SK-N-SH treated with all-trans-retinoic acid at 6 μM for 48 hours (cell line): ENCODE data around the gene SLC35E4.

Experiments
- ATAC-seq: fragments of 200-7000 bp; cut with Tn5 transposase; 3 replicates; pipeline ENCODE4 v1.9.1; 2020; ENCODE audit warnings: mild to moderate bottlenecking, moderate library complexity
- ARNTL ChIP-seq: fragments of 450-650 bp; formaldehyde crosslinking; IDR thresholded peaks from 2 replicates; pipeline ENCODE4 v1.5.0; 2020; ENCODE audit warnings: low read depth, mild to moderate bottlenecking, moderate library complexity, borderline replicate concordance
- BACH2 ChIP-seq: fragments of 250-450 bp; sonication (Bioruptor Pico); IDR thresholded peaks from 2 replicates; pipeline ENCODE4 v1.9.0; 2021; ENCODE audit warnings: mild to moderate bottlenecking, borderline replicate concordance
- CSDC2 ChIP-seq: fragments of 250-450 bp; sonication (Bioruptor Pico); IDR thresholded peaks from 2 replicates; pipeline ENCODE4 v1.5.0; 2020; ENCODE audit warnings: mild to moderate bottlenecking, moderate library complexity
- CSRNP3 ChIP-seq: fragments of 250-450 bp; sonication (Bioruptor Pico); IDR thresholded peaks from 2 replicates; pipeline ENCODE4 v1.5.1; 2021; ENCODE audit warnings: mild to moderate bottlenecking, moderate library complexity
- ESRRG ChIP-seq: fragments of 250-450 bp; sonication (Bioruptor Pico); IDR thresholded peaks from 2 replicates; pipeline ENCODE4 v1.6.1; 2021; ENCODE audit warnings: mild to moderate bottlenecking
- GLIS3 ChIP-seq: fragments of 250-450 bp; sonication (Bioruptor Pico); IDR thresholded peaks from 2 replicates; pipeline ENCODE4 v1.5.0; 2020; ENCODE audit warnings: mild to moderate bottlenecking, moderate library complexity
- ISL1 ChIP-seq: fragments of 250-450 bp; sonication (Bioruptor Pico); IDR thresholded peaks from 2 replicates; pipeline ENCODE4 v2.1.2; 2022; ENCODE audit warnings: mild to moderate bottlenecking, moderate library complexity
- OSR1 ChIP-seq: fragments of 250-450 bp; sonication (Bioruptor Pico); IDR thresholded peaks from 2 replicates; pipeline ENCODE4 v1.8.0; 2022; ENCODE audit warnings: moderate library complexity, mild to moderate bottlenecking, inconsistent platforms
- POU6F1 ChIP-seq: fragments of 250-450 bp; sonication (Bioruptor Pico); IDR thresholded peaks from 2 replicates; pipeline ENCODE4 v1.8.0; 2021; ENCODE audit warnings: low read depth, mild to moderate bottlenecking, moderate library complexity, borderline replicate concordance
- RARB ChIP-seq: fragments of 250-450 bp; sonication (Bioruptor Pico); IDR thresholded peaks from 2 replicates; pipeline ENCODE4 v1.8.0; 2021; ENCODE audit warnings: mild to moderate bottlenecking, moderate library complexity
- SNAI2 ChIP-seq: fragments of 250-450 bp; sonication (Bioruptor Pico); IDR thresholded peaks from 2 replicates; pipeline ENCODE4 v1.5.0; 2020; ENCODE audit warnings: mild to moderate bottlenecking, moderate library complexity
- TCF4 ChIP-seq: fragments of 250-450 bp; sonication (Bioruptor Pico); IDR thresholded peaks from 2 replicates; pipeline ENCODE4 v1.8.0; 2021; ENCODE audit warnings: mild to moderate bottlenecking, moderate library complexity, borderline replicate concordance
- TOX ChIP-seq: fragments of 250-450 bp; sonication (Bioruptor Pico); IDR thresholded peaks from 2 replicates; pipeline ENCODE4 v1.8.0; 2021; ENCODE audit warnings: mild to moderate bottlenecking, moderate library complexity, borderline replicate concordance
- TSHZ2 ChIP-seq: fragments of 250-450 bp; sonication (Bioruptor Pico); IDR thresholded peaks from 2 replicates; pipeline ENCODE4 v1.5.0; 2020; ENCODE audit warnings: mild to moderate bottlenecking, moderate library complexity
- ZC3H10 ChIP-seq: fragments of 250-450 bp; sonication (Bioruptor Pico); IDR thresholded peaks from 2 replicates; pipeline ENCODE4 v1.5.1; 2021; ENCODE audit warnings: mild to moderate bottlenecking, moderate library complexity
- ZFP3 ChIP-seq: fragments of 250-450 bp; sonication (Bioruptor Pico); IDR thresholded peaks from 2 replicates; pipeline ENCODE4 v1.5.0; 2020; ENCODE audit warnings: mild to moderate bottlenecking, moderate library complexity
- ZFP30 ChIP-seq: fragments of 450-650 bp; formaldehyde crosslinking; IDR thresholded peaks from 2 replicates; pipeline ENCODE4 v1.5.0; 2022; ENCODE audit warnings: mild to moderate bottlenecking, moderate library complexity
- ZNF565 ChIP-seq: fragments of 450-650 bp; formaldehyde crosslinking; conservative IDR thresholded peaks from 2 replicates; pipeline ENCODE4 v1.5.0; 2020; ENCODE audit warnings: low read depth, mild to moderate bottlenecking, moderate library complexity
- ZNF70 ChIP-seq: fragments of 450-650 bp; formaldehyde crosslinking; IDR thresholded peaks from 2 replicates; pipeline ENCODE4 v1.5.0; 2020; ENCODE audit warnings: mild to moderate bottlenecking, moderate library complexity
- ZNF8 ChIP-seq: fragments of 450-650 bp; formaldehyde crosslinking; IDR thresholded peaks from 2 replicates; pipeline ENCODE4 v1.5.0; 2020; ENCODE audit warnings: mild to moderate bottlenecking, moderate library complexity
- TF ChIP-seq, protein P1 (sequence below): fragments of 250-450 bp; sonication (Bioruptor Pico); IDR thresholded peaks from 2 replicates; pipeline ENCODE4 v1.5.1; 2020; ENCODE audit warnings: low read depth, mild to moderate bottlenecking, moderate library complexity

Gene SLC35E4

GRCh38 chr22:30607939-30608338 is 27.6 kb upstream of the SLC35E4 start (continued):
- TF ChIP-seq CSRNP3, result no peak

- no peak for TF ChIP-seq ZNF70 (CRISPR knock-in tag)
- no peak for TF ChIP-seq OSR1 (CRISPR knock-in tag)
- ATAC-seq, result peak; percentile 51
Observed at GRCh38 chr22:30609260-30610185, 26.1 kb upstream of the SLC35E4 start.

- no peak for ATAC-seq
- no peak for TF ChIP-seq ISL1
- no peak for TF ChIP-seq ZC3H10 (CRISPR knock-in tag)
- TF ChIP-seq ESRRG (CRISPR knock-in tag), result no peak
- no peak for TF ChIP-seq ZFP30 (CRISPR knock-in tag)
- TF ChIP-seq RARB (CRISPR knock-in tag), result no peak
- no peak for TF ChIP-seq TOX (CRISPR knock-in tag)
- no peak for TF ChIP-seq CSRNP3
- TF ChIP-seq GLIS3 (CRISPR knock-in tag), result no peak
- no peak for TF ChIP-seq POU6F1 (CRISPR knock-in tag)
- TF ChIP-seq SNAI2 (CRISPR knock-in tag), result no peak
- no peak for TF ChIP-seq ARNTL
- TF ChIP-seq ZNF8 (CRISPR knock-in tag), result no peak
- TF ChIP-seq CSDC2 (CRISPR knock-in tag), result no peak
- no peak for TF ChIP-seq ZNF565 (CRISPR knock-in tag)
- TF ChIP-seq BACH2 (CRISPR knock-in tag), result no peak
- TF ChIP-seq ZFP3 (CRISPR knock-in tag), result no peak
- TF ChIP-seq OSR1 (CRISPR knock-in tag), result no peak
- TF ChIP-seq TSHZ2 (CRISPR knock-in tag), result no peak
Observed at GRCh38 chr22:30610299-30610698, 25.3 kb upstream of the SLC35E4 start.

DNA sequence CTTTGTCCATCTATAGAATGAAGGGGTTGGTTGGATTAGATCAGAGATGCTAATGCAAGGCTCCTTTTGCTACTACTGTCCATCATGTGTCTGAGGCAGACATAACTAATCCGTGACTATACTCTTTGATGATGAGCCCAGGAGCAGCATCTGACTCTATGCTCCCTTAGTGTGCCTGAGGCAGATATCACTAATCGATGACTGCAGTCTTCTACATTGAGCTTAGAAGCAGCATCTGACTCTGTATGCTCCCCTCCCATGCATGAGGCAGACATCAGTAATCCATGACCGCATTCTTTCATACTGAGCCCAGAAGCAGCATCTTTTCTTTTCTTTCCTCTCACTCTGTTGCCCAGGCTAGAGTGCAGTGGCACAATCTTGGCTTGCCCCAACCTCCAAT is 24.4 kb upstream of the SLC35E4 start:
- no peak for ATAC-seq
- no peak for TF ChIP-seq ZC3H10 (CRISPR knock-in tag)
- no peak for TF ChIP-seq CSRNP3
- no peak for TF ChIP-seq OSR1 (CRISPR knock-in tag)
- no peak for TF ChIP-seq GLIS3 (CRISPR knock-in tag)
- no peak for TF ChIP-seq TOX (CRISPR knock-in tag)
- no peak for TF ChIP-seq RARB (CRISPR knock-in tag)
- TF ChIP-seq ZNF8 (CRISPR knock-in tag), result no peak
- TF ChIP-seq BACH2 (CRISPR knock-in tag), result no peak
- TF ChIP-seq POU6F1 (CRISPR knock-in tag), result no peak
- TF ChIP-seq, protein P1, sequence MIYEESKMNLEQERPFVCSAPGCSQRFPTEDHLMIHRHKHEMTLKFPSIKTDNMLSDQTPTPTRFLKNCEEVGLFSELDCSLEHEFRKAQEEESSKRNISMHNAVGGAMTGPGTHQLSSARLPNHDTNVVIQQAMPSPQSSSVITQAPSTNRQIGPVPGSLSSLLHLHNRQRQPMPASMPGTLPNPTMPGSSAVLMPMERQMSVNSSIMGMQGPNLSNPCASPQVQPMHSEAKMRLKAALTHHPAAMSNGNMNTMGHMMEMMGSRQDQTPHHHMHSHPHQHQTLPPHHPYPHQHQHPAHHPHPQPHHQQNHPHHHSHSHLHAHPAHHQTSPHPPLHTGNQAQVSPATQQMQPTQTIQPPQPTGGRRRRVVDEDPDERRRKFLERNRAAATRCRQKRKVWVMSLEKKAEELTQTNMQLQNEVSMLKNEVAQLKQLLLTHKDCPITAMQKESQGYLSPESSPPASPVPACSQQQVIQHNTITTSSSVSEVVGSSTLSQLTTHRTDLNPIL, result no peak
- TF ChIP-seq TCF4 (CRISPR knock-in tag), result no peak
- TF ChIP-seq SNAI2 (CRISPR knock-in tag), result no peak
